ENCODE data around the gene TXNRD1.

TXNRD1 gene

DNA sequence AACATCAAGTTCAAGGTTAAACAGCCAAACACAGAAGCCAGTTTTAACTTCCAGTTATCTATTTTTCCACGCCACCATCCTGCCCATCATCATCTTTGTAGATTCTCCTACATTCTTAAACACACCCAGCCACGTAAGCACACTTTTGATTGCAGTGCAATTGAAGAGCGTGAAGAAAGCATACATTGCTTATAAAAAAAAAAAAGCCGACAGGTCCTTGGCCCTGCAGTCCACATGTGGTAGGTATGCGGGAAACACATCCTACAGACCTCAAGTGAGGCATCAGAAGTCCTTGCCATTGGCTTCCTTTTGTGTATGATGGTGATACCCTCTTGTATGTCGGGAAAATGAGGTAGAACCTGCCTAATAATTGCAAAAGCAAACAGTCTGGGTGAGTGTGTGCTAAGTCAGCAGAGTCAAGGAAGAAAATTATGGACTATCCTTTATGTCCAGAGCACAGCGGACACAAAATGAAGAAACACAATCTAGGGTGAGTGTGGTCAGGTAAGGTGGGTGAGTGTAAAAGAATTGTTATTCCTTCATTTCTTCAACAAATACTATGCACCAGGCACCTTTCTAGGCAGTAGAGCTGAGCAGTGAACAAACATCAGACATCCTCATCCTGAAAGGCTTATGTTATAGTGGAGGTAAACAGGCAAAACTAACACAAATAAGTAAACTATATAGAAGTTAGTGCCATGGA, 139.4 kb downstream of the TXNRD1 start:
- 0 out of 2 replicates have a peak, but pooled peaks have one; percentile 22 for TF ChIP-seq SCRT1 (tag by site-specific recombination; IDR thresholded peaks at IDR 0.05; ENCODE audit: borderline replicate concordance)
- TF ChIP-seq, protein P1, sequence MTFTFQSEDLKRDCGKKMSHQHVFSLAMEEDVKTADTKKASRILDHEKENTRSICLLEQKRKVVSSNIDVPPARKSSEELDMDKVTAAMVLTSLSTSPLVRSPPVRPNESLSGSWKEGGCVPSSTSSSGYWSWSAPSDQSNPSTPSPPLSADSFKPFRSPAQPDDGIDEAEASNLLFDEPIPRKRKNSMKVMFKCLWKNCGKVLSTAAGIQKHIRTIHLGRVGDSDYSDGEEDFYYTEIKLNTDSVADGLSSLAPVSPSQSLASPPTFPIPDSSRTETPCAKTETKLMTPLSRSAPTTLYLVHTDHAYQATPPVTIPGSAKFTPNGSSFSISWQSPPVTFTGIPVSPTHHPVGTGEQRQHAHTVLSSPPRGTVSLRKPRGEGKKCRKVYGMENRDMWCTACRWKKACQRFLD (tag by site-specific recombination; IDR thresholded peaks at IDR 0.05), result no peak
- TF ChIP-seq ZNF133 (tag by site-specific recombination; IDR thresholded peaks at IDR 0.05), result no peak
- TF ChIP-seq, protein P2, sequence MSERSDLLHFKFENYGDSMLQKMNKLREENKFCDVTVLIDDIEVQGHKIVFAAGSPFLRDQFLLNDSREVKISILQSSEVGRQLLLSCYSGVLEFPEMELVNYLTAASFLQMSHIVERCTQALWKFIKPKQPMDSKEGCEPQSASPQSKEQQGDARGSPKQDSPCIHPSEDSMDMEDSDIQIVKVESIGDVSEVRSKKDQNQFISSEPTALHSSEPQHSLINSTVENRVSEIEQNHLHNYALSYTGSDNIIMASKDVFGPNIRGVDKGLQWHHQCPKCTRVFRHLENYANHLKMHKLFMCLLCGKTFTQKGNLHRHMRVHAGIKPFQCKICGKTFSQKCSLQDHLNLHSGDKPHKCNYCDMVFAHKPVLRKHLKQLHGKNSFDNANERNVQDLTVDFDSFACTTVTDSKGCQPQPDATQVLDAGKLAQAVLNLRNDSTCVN (tag by site-specific recombination; optimal IDR thresholded peaks at IDR 0.05), result no peak
- POLR2A ChIA-PET, result no interaction called here

DNA sequence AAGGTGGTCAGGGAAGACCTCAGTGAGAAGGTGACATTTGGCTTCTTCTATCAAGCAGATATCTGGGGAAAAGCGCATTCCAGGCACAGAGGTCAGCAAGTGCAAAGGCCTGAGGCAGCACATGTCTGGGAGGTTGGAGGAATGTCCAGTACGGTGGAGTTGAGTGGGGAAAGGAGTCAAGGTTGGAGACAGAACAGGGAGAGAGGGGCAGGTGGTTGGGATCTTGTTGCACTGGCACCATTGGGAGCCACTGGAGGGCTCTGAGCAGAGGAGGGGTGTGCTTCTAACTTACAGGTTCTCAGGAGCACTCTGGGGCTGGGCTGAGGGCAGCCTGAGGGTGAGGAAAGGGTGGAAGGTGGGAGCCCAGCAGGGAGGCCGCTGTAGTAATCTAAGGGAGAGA, 140.1 kb downstream of the TXNRD1 start:
- ChIA-PET CTCF (interaction anchor here (1.0 kb wide), 1 partner anchor 26 kb away, joined by 4 read pairs; no protein-coding TSS in a partner anchor), POLR2A (no interaction called here)
- Histone ChIP-seq H3K27ac (ENCODE audit: extremely low read depth, low read depth, low read length) (no peak overlapping the region), H3K9me3 (ENCODE audit: control insufficient read depth, insufficient read depth, low read depth, low read length) (no peaks in the 10 kb centered on the region), H3K36me3 (ENCODE audit: control insufficient read depth in 2 of 2, insufficient read depth in 1 of 2, low read length in 2 of 2) (peaks cover 4 to 35% of the 10 kb centered on the region in 2 experiments; a peak in 2 of 3 replicates), H3K4me1 (ENCODE audit: control insufficient read depth, insufficient read depth, low read length) (no peaks in the 10 kb centered on the region), H3K4me3 (ENCODE audit: low read depth, low read length) (no peak overlapping the region)
- TF ChIP-seq ZNF623 (tag by site-specific recombination; IDR thresholded peaks at IDR 0.05), result peak; percentile 94
- no peak for TF ChIP-seq OSR2 (tag by site-specific recombination; IDR thresholded peaks at IDR 0.05)

More for the DNA sequence above, 139.4 kb downstream of the TXNRD1 start:
- Histone ChIP-seq H3K9me3 (ENCODE audit: control insufficient read depth, insufficient read depth, low read depth, low read length) (no peaks in the 10 kb centered on the region), H3K4me3 (ENCODE audit: low read depth, low read length) (no peak overlapping the region), H3K27ac (ENCODE audit: extremely low read depth, low read depth, low read length) (no peak overlapping the region), H3K4me1 (ENCODE audit: control insufficient read depth, insufficient read depth, low read length) (no peaks in the 10 kb centered on the region), H3K36me3 (ENCODE audit: control insufficient read depth in 2 of 2, insufficient read depth in 1 of 2, low read length in 2 of 2) (peaks cover 4 to 41% of the 10 kb centered on the region in 2 experiments; a peak in 2 of 3 replicates)
- CTCF ChIA-PET, result interaction anchor here (1.0 kb wide), 1 partner anchor 27 kb away, joined by 4 read pairs; no protein-coding TSS in a partner anchor

DNA sequence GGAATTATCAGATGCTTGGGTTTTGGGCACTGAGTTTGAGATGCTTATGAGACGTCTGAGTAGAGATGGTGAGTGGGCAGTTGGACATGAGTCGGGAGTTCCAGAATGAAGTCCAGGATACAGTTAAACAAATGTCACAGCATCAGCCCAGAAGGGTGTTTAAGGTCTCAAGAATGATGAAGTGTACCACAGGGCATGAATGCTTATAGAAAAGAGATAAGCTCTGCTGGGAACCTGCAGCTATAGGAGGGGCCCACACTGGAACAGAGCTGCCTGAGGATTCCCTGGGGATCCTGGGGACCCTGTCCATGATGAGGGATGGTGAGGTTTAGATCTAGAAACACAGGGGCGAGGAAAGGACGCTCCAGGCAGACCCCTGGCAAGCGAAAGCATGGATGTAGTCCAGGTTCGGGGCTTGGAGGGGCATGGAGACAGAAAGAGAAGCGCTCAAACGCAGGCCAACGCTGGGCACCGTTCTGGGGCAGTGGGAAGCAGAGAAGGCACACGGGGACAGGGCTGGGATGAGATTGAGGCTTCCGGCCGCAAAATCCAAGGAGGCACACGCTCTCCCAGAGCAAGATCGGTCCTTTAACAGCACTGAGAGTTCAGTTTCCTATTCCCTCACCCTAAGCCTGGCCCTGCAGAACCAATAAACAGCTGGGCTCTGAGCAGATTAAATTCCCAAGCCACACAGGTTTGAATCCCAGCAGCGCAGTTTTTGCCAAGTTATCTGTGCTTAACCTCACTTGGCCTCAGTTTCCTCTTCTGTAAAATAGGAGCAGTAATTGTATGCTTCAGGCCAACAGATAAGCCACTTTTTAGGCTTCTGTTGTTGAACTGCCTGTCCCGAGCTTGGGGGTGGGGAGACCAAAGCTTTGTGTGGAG, 140.9 kb downstream of the TXNRD1 start:
- peaks cover 4 to 26% of the 10 kb centered on the region in 2 experiments; a peak in 2 of 3 replicates for H3K36me3 ChIP-seq (ENCODE audit: control insufficient read depth in 2 of 2, insufficient read depth in 1 of 2, low read length in 2 of 2)
- POLR2A ChIA-PET, result no interaction called here
- H3K4me1 ChIP-seq (ENCODE audit: control insufficient read depth, insufficient read depth, low read length), result no peaks in the 10 kb centered on the region
- H3K27ac ChIP-seq (ENCODE audit: extremely low read depth, low read depth, low read length), result no peak overlapping the region
- CTCF ChIA-PET, result no interaction called here
- H3K9me3 ChIP-seq (ENCODE audit: control insufficient read depth, insufficient read depth, low read depth, low read length), result no peaks in the 10 kb centered on the region
- H3K4me3 ChIP-seq (ENCODE audit: low read depth, low read length), result no peak overlapping the region
- TF ChIP-seq GLI4 (tag by site-specific recombination; IDR thresholded peaks at IDR 0.05) (no peak), SP2 (tag by site-specific recombination; IDR thresholded peaks at IDR 0.05) (no peak), ZNF202 (tag by site-specific recombination; IDR thresholded peaks at IDR 0.05; ENCODE audit: borderline replicate concordance) (no peak), ZNF341 (tag by site-specific recombination; IDR thresholded peaks at IDR 0.05; ENCODE audit: low read depth) (no peak), ZNF510 (tag by site-specific recombination; IDR thresholded peaks at IDR 0.05; ENCODE audit: insufficient replicate concordance) (no peak)
- TF ChIP-seq, protein P3, sequence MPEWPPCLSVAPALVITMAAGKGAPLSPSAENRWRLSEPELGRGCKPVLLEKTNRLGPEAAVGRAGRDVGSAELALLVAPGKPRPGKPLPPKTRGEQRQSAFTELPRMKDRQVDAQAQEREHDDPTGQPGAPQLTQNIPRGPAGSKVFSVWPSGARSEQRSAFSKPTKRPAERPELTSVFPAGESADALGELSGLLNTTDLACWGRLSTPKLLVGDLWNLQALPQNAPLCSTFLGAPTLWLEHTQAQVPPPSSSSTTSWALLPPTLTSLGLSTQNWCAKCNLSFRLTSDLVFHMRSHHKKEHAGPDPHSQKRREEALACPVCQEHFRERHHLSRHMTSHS (tag by site-specific recombination; IDR thresholded peaks at IDR 0.05), result no peak
- TF ChIP-seq, protein P4, sequence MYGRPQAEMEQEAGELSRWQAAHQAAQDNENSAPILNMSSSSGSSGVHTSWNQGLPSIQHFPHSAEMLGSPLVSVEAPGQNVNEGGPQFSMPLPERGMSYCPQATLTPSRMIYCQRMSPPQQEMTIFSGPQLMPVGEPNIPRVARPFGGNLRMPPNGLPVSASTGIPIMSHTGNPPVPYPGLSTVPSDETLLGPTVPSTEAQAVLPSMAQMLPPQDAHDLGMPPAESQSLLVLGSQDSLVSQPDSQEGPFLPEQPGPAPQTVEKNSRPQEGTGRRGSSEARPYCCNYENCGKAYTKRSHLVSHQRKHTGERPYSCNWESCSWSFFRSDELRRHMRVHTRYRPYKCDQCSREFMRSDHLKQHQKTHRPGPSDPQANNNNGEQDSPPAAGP (tag by site-specific recombination; IDR thresholded peaks at IDR 0.05), result no peak
- TF ChIP-seq, protein P5, sequence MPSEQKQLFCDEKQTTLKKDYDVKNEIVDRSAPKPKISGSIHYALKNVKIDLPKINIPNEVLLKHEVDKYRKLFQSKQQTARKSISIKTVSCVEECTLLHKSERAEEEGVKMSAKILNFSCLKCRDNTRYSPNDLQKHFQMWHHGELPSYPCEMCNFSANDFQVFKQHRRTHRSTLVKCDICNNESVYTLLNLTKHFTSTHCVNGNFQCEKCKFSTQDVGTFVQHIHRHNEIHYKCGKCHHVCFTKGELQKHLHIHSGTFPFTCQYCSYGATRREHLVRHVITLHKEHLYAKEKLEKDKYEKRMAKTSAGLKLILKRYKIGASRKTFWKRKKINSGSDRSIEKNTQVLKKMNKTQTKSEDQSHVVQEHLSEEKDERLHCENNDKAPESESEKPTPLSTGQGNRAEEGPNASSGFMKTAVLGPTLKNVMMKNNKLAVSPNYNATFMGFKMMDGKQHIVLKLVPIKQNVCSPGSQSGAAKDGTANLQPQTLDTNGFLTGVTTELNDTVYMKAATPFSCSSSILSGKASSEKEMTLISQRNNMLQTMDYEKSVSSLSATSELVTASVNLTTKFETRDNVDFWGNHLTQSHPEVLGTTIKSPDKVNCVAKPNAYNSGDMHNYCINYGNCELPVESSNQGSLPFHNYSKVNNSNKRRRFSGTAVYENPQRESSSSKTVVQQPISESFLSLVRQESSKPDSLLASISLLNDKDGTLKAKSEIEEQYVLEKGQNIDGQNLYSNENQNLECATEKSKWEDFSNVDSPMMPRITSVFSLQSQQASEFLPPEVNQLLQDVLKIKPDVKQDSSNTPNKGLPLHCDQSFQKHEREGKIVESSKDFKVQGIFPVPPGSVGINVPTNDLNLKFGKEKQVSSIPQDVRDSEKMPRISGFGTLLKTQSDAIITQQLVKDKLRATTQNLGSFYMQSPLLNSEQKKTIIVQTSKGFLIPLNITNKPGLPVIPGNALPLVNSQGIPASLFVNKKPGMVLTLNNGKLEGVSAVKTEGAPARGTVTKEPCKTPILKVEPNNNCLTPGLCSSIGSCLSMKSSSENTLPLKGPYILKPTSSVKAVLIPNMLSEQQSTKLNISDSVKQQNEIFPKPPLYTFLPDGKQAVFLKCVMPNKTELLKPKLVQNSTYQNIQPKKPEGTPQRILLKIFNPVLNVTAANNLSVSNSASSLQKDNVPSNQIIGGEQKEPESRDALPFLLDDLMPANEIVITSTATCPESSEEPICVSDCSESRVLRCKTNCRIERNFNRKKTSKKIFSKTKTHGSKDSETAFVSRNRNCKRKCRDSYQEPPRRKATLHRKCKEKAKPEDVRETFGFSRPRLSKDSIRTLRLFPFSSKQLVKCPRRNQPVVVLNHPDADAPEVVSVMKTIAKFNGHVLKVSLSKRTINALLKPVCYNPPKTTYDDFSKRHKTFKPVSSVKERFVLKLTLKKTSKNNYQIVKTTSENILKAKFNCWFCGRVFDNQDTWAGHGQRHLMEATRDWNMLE (tag by site-specific recombination; conservative IDR thresholded peaks at IDR 0.05; ENCODE audit: low read depth), result no peak
- TF ChIP-seq, protein P6, sequence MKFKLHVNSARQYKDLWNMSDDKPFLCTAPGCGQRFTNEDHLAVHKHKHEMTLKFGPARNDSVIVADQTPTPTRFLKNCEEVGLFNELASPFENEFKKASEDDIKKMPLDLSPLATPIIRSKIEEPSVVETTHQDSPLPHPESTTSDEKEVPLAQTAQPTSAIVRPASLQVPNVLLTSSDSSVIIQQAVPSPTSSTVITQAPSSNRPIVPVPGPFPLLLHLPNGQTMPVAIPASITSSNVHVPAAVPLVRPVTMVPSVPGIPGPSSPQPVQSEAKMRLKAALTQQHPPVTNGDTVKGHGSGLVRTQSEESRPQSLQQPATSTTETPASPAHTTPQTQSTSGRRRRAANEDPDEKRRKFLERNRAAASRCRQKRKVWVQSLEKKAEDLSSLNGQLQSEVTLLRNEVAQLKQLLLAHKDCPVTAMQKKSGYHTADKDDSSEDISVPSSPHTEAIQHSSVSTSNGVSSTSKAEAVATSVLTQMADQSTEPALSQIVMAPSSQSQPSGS (tag by site-specific recombination; IDR thresholded peaks at IDR 0.05; ENCODE audit: low read depth), result no peak
